AG09309 (cell line): ENCODE measurements around the gene SLIT3.

Source experiments
- DNase-seq: peaks from one replicate; pipeline ENCODE4 v3.0.0-alpha.2; 2010; ENCODE audit warnings: low read depth
- H3K4me3 ChIP-seq: 2 replicates; pipeline ENCODE4 v1.5.1; 2011; ENCODE audit warnings: mild to moderate bottlenecking, low read depth, low read length, moderate library complexity; ENCODE audit not compliant: control insufficient read depth
- TF ChIP-seq, protein P1 (sequence below): IDR thresholded peaks from 2 replicates; pipeline ENCODE4 v1.5.1; 2011; ENCODE audit warnings: mild to moderate bottlenecking, low read depth, low read length, inconsistent platforms; ENCODE audit not compliant: insufficient read depth, control insufficient read depth; ENCODE audit errors: missing control alignments

The SLIT3 gene

DNA sequence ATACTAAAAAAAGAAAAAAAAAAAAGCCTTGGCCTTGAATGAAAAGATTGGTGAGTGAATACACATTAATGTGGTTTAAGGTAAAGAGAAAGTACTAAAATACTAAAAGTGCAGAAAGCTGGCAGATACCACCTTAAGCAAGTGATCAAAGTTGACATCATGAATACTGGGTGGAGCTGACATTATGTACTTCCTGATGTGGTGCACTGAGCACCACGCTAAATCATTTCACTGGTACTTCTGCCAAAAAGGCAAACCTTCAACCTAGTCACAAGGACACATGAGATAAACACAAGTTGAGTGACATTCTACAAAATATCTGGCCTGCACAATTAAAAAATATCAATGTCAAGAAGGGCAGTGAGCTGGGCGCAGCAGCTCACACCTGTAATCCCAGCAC, 687.9 kb downstream of the SLIT3 start:
- no peak for DNase-seq
- H3K4me3 ChIP-seq, result no peak overlapping the region
- TF ChIP-seq, protein P1, sequence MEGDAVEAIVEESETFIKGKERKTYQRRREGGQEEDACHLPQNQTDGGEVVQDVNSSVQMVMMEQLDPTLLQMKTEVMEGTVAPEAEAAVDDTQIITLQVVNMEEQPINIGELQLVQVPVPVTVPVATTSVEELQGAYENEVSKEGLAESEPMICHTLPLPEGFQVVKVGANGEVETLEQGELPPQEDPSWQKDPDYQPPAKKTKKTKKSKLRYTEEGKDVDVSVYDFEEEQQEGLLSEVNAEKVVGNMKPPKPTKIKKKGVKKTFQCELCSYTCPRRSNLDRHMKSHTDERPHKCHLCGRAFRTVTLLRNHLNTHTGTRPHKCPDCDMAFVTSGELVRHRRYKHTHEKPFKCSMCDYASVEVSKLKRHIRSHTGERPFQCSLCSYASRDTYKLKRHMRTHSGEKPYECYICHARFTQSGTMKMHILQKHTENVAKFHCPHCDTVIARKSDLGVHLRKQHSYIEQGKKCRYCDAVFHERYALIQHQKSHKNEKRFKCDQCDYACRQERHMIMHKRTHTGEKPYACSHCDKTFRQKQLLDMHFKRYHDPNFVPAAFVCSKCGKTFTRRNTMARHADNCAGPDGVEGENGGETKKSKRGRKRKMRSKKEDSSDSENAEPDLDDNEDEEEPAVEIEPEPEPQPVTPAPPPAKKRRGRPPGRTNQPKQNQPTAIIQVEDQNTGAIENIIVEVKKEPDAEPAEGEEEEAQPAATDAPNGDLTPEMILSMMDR, result no peak

DNA sequence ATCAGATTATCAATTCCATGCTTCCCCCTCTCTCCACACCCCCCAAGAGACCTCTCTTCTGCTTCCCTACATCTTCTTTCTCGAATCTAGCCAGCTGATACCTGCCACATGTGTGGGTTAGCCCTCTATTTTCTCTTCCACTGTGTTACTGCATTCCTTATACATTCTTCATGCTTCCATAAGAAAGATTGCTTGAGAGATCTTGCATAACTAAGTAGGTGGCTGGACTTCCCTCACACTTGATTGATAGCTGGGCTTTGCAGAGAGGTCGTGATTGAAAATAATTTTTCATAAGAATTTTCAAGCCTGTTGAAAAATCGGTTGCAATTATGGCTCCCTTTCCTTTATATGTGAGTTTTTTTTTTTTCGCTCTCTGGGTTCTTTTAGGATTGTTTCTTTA, 688.8 kb downstream of the SLIT3 start:
- TF ChIP-seq, protein P1, result no peak
- H3K4me3 ChIP-seq, result no peak overlapping the region
- DNase-seq, result no peak
